ENCODE measurements around the gene PODXL.

DNA sequence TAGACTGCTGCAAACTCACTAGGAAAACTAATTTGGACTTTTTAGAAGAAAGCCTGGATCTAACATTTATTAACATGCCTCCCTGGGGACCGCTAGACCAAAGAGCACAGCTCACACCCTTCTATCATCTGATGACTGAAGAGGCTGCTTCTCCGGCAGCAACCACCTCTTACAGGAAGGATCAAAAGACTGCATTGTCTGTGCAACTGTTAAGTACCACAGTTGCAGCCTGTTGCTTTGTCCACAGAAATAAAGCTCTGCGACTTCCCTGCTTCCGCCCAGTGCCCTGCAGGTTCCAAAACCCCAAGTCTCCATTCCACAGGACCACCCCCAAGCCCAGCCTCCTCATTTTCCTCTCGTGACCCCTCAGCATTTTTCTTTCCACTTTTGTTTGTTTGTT lies 14.0 kb upstream of the PODXL start:
- TF ChIP-seq TAF1 (IDR thresholded peaks at IDR 0.05; ENCODE audit: low read depth, low read length): no peak
- TF ChIP-seq POLR2AphosphoS5 (IDR thresholded peaks at IDR 0.05; ENCODE audit: low read depth, low read length): no peak
- TF ChIP-seq POLR2A (IDR thresholded peaks at IDR 0.05; ENCODE audit: low read depth, low read length): no peak
- no peak for TF ChIP-seq PAX5 (IDR thresholded peaks at IDR 0.05; ENCODE audit: insufficient read depth, low read length, severe bottlenecking)
- no peak for TF ChIP-seq SPI1 (IDR thresholded peaks at IDR 0.05; ENCODE audit: low read depth, low read length)
- no peak for TF ChIP-seq POU2F2 (IDR thresholded peaks at IDR 0.05; ENCODE audit: low read depth, low read length)
